Spleen (tissue), 7 donors: ENCODE results near the gene FURIN.
A peak's percentile ranks its signal among the peaks of the same experiment; 100 is the strongest.

Experiments
- CTCF ChIP-seq, 11 experiments: fragments of 200-600 bp in 7 of 11; fragments of 450-650 bp in 4 of 11; sonication (generic) in 4 of 11; IDR thresholded peaks in 8 of 11; conservative IDR thresholded peaks in 3 of 11; 1 replicate in 7 of 11; 2 replicates in 4 of 11; pipeline versions ENCODE4 v1.4.0 to v1.8.0; 2016 to 2021; ENCODE audit warnings: antibody characterized with exemption in 11 of 11, inconsistent platforms in 4 of 11, mild to moderate bottlenecking in 1 of 11
- POLR2AphosphoS5 ChIP-seq, 3 donors: sonication (generic); formaldehyde crosslinking; IDR thresholded peaks; one replicate each; pipeline ENCODE4 v1.5.1; 2017; ENCODE audit warnings: antibody characterized with exemption in 3 of 3
- donor health status: DM: no; HTN: no; CAD: no; lungs with moderate emphysema.
- donor health status: DM: no; HTN: no; CAD: no.
- donor health status: DM: no; HTN: no; CAD: no.

GRCh38 chr15:90880381-90881145 is 12.2 kb downstream of the FURIN start:
- no peak for TF ChIP-seq CTCF (IDR thresholded peaks at IDR 0.05 in 8 of 11, conservative IDR thresholded peaks at IDR 0.05 in 3 of 11)
- TF ChIP-seq POLR2AphosphoS5 (IDR thresholded peaks at IDR 0.05) = peak in 1 of 3 donors; percentile 4
